Superior temporal gyrus (tissue), 1 donor: ENCODE measurements around the gene MMS22L.

ENCODE experiments used
- DNase-seq: peaks from one replicate; pipeline ENCODE4 v3.0.0-alpha.2; 2016; ENCODE audit errors: extremely low spot score

MMS22L gene

GRCh38 chr6:97282726-97283617, at the start of gene MMS22L:
Gene MMS22L (minus strand): TSS chr6:97283216. CDS start chr6:97282477, 739 bp downstream.
- DNase-seq, result peak; percentile 91

- DNase-seq, result no peak
These were observed 39.8 kb upstream of the MMS22L start for GRCh38 chr6:97322811-97323210.

DNA sequence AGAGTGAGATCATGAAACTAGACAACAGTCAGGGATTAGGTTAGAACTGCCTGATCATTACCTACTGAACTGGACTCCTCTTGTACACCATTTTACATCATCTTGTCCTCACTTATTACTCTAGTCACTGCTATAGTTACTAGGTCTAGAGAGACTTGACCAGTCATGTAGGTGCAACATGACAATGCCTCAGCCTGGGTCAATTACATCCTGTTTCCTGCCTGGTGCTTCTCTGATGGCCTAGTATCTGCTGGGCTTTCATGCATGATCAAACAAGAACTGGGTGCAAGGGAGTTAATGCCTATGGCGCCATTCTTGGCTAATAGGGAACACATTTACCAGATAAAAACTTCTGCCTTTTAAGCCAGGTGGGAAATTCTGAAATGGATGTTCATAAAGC, 39.2 kb upstream of the MMS22L start:
- no peak for DNase-seq

- no peak for DNase-seq
These were observed 34.0 kb upstream of the MMS22L start for GRCh38 chr6:97316978-97317377.

GRCh38 chr6:97312241-97312640, 29.2 kb upstream of the MMS22L start:
- DNase-seq, result no peak

DNA sequence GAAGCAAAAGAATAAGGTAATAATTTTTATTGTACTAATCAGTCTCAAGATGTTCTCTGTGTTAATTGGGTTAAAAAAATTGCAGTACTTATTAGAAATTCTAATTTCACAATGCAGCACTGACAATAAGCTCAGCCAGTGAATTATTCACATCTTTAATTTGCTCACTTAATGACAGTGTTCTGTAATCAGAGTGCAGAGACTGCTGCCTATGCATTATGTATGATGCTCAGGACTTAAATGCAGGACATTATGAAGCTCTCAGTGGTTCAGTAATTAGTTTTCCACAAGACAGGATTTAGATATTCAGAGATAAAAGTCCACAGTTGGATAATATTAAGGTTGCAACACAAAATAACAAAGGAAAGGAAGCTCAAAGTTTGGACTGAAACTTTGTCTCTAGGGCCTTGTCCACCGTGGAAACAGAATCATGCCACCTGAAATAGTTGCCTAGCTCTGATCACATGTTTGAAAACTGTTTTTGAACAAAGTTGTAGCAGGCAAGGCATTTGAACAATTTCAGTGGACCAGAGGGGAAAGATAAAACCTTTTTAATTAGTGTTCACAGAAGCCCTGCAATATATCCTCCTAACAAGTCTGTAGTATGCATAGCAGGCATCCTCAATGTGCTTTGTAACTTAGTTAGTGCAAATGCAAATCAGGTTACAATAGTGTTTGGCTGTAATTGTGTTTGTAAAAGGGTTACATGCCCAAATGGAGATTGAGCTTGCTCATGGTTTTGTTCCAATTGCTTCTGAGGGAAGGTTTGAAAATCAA, 23.7 kb upstream of the MMS22L start:
- DNase-seq, result peak; percentile 20

- no peak for DNase-seq
These were observed 22.5 kb upstream of the MMS22L start for GRCh38 chr6:97305414-97306066.

DNA sequence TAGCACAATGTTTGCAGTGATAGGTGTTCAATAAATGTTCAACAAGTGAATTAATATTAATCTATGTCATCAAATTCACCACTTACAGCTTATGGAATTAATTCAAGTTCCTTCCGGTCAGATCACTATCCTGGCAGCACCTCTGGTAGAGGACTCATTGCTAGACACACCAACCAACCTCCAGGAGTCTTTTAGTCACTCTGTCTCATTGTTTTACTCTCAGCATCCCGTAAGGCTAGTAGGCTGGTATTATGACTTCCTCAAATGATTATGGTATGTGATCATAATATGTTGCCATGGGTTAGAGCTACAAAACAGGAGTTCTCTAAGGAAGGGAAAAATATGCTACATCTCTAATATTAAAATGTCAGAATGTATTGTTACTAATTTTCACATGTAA, 21.7 kb upstream of the MMS22L start:
- DNase-seq, result no peak

DNA sequence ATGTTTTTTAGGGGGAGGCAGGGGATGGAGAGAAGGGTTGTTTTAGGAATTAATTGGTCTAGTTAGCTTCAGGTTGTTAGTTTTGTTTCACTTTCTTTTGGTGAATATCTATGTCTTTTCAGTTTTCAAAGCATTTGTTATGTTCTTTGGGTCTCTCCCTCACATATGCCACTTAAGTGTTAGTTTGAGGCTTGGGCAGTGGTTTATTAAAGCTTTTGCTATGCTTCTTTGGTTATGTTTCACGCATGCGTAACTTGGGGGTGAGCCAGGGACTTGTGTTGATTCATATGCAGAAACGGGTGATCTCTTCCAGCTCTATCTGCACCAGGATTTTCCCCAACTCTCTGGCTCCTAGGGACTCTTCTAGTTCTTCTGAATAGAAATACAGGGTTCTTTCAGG, 11.4 kb upstream of the MMS22L start:
- DNase-seq, result no peak

- DNase-seq, result no peak
These were observed 10.2 kb upstream of the MMS22L start for GRCh38 chr6:97293198-97293696.

DNA sequence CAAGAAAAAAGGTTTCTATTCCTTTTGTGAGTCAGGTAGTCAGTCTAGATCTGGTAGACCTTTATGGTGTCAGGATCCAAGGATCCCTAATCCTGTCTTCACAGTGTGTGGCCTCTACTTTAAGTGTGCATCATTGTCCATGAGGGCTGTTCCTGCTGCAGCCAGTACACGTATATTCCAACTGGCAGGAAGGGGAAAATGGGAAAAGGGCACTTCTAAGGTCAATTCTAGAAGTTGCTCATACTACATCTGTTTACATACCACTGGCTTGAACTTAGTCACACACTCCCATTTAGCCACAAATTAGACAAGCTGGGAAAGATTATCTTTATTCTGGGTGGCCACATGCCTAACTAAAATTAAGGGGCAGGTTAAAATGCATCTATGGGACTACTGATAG, 9.7 kb upstream of the MMS22L start:
- DNase-seq, result no peak

- no peak for DNase-seq
These were observed 8.9 kb upstream of the MMS22L start for GRCh38 chr6:97291896-97292295.

DNA sequence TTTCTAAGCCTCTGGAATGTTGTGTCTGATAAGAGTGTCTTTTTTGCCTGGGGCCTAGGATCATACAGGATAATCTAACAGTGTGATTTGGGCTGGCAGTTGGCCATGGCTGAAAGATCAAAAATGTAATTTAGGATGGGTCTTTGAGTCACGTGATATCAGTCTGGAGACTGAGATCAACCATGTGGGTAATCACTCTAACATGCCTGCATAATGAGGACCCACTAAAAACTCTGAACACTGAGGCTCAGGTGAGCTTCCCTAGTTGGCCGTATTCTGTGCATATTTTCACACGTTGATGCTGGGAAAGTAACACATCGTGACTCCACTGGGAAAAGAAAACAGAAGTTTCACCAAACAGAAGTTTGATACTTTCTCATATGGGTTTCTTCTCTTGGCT, 6.3 kb upstream of the MMS22L start:
- DNase-seq, result no peak

GRCh38 chr6:97288188-97288587, 5.2 kb upstream of the MMS22L start:
- DNase-seq, result no peak

- no peak for DNase-seq
These were observed 734 bp downstream of the MMS22L start for GRCh38 chr6:97282238-97282725.

- DNase-seq, result no peak
These were observed 2.2 kb downstream of the MMS22L start for GRCh38 chr6:97280766-97281165.

GRCh38 chr6:97275804-97276203, 7.2 kb downstream of the MMS22L start:
- DNase-seq, result no peak

GRCh38 chr6:97269821-97270220, 13.2 kb downstream of the MMS22L start:
- DNase-seq, result no peak

DNA sequence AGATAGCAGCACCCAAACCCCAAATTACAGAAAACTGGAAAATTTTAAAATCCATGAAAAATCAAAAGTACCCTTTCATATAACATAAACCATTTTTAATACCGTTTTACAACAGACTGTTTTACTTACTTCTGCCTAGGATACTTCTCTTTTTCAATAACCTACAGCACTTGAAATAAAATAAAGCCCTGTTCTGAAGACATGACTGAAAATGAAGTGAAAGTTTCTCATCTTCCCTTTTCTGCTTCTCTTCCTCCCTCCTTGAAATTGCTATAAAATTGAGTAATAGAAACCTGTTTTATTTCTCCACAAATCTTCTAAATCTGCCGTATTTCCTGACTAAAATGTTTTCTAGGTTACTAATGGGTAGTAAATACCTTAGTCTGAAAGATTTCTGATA, 20.3 kb downstream of the MMS22L start:
- DNase-seq, result no peak

DNA sequence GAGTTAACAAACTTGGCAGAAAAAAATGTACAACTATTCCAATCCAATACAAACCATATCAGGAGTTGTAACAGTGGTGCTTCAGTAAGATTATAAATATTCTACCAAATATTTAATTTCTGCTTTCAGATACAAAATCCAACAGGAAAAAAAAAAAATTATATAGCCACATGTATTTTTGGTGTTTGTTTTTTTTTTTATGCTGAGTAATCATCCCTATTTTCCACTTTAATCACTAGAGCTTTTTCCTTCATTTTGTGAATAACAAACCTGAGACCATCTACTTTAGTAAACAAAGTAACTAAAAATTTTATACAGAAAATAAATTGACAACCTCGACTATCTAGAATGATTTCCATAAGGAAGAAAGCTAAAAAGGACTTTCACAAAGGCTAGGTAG, 36.2 kb downstream of the MMS22L start:
- no peak for DNase-seq

- no peak for DNase-seq
These were observed 42.8 kb downstream of the MMS22L start for GRCh38 chr6:97240222-97240621.

GRCh38 chr6:97231911-97232310, 51.1 kb downstream of the MMS22L start:
- DNase-seq, result no peak
